Lung (tissue), 12 donors: ENCODE data around the gene YY1. TPM values are rescaled to one million over a fixed set of nuclear protein-coding genes. Genes with fewer than 3 reads are reported as not detected.

Experiments used
- ATAC-seq: fragments of 200-7000 bp; cut with Tn5 transposase; one replicate; pipeline ENCODE4 v1.9.1; 2020; ENCODE audit warnings: moderate number of reproducible peaks; ENCODE audit not compliant: insufficient read depth, low FRiP score
- DNase-seq, 3 donors: peaks; one replicate each; pipeline ENCODE4 v3.0.0-alpha.2; 2013 to 2017
- H3K27ac ChIP-seq, 2 donors: one replicate each; pipeline ENCODE4 v1.5.1; 2013; ENCODE audit warnings: mild to moderate bottlenecking in 2 of 2, moderate library complexity in 2 of 2, control low read depth in 1 of 2, inconsistent platforms in 1 of 2, low read depth in 1 of 2, low read length in 1 of 2
- H3K27me3 ChIP-seq, 3 donors: one replicate each; pipeline ENCODE4 v1.5.1; 2013; ENCODE audit warnings: low read length in 2 of 3; ENCODE audit not compliant: control insufficient read depth in 3 of 3, insufficient read depth in 3 of 3
- H3K36me3 ChIP-seq, 4 donors: one replicate each; pipeline ENCODE4 v1.5.1; 2013; ENCODE audit warnings: low read length in 4 of 4, mild to moderate bottlenecking in 1 of 4, moderate library complexity in 1 of 4; ENCODE audit not compliant: control insufficient read depth in 4 of 4, insufficient read depth in 4 of 4
- H3K4me1 ChIP-seq, 5 donors: one replicate each; pipeline ENCODE4 v1.5.1; 2013; ENCODE audit warnings: low read length in 5 of 5, mild to moderate bottlenecking in 2 of 5, moderate library complexity in 1 of 5; ENCODE audit not compliant: control insufficient read depth in 5 of 5, insufficient read depth in 5 of 5
- H3K4me3 ChIP-seq: one replicate; pipeline ENCODE4 v1.5.1; 2013; ENCODE audit warnings: mild to moderate bottlenecking, control low read depth, moderate library complexity
- H3K9ac ChIP-seq, 2 donors: one replicate each; pipeline ENCODE4 v1.5.1; 2013; ENCODE audit warnings: low read length in 2 of 2, control low read depth in 1 of 2; ENCODE audit not compliant: insufficient read depth in 1 of 2
- H3K9me3 ChIP-seq, 4 donors: one replicate each; pipeline ENCODE4 v1.5.1; 2013; ENCODE audit warnings: low read length in 3 of 4, mild to moderate bottlenecking in 1 of 4, moderate library complexity in 1 of 4; ENCODE audit not compliant: control insufficient read depth in 4 of 4, insufficient read depth in 3 of 4
- WGBS, 2 donors: extraction: QIAGEN DNeasy Blood & Tissue Kit; methylation state at CpG; one replicate each; pipeline ENCODE4 v1.1.7; 2013; 5-methylcytosine and 5-hydroxymethylcytosine counted together
- polyA plus RNA-seq, 2 donors: library from polyadenylated mRNA; stranded (reverse); fragments of 200-250 nt; gene quantifications; one replicate each; pipeline ENCODE4 v1.2.1, GENCODE V29; 2013
- total RNA-seq, 2 donors: library from RNA; depleted of rRNA in 1 of 2; stranded (reverse); fragments of >200 nt in 1 of 2; gene quantifications; one replicate each; pipeline ENCODE4 v1.2.1, GENCODE V29; 2014 to 2021
- TF ChIP-seq, protein P1 (sequence below): IDR thresholded peaks from 2 replicates; pipeline ENCODE4 v1.5.1; 2012; ENCODE audit warnings: mild to moderate bottlenecking; ENCODE audit errors: control extremely low read depth, extremely low read depth
- donor health status: control.
- donor health status: control.
- donor health status: Bipolar disorder and iron deficiency.
- donor health status: healthy.
- donor health status: DM: yes; HTN: yes; CAD: no.

Gene YY1
- total and polyA plus RNA-seq, 4 donors = 22.9 to 62.9 (median 34.6) TPM

DNA sequence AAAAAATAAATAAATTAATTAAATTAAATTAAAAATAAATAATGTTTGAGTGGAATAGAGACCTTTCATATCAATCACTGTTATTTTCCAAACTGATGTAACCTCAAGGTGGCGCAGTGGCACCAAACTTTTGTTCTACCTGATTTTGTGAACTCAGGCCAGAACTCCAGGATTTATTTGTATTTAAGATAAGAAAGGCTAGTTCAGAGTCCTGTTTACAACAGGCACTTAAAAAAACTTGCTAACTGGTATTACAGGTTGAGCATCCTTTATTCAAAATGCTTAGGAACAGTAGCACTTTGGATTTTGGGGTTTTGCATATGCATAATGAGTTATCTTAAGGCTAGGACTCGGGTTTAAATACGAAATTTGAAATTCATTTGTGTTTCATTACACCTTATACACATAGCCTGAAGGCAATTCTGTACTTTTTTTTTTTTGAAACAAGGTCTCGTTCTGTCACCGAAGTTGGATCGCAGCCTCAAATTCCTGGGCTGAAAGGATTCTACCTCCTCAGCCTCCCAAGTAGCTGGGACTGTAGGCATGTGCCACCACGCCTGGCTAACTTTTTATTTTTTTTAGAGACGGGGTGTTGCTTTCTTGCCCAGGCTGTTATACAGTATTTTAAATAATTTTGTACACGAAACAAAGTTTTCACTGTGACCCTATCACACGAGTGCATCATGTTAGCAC, 32.4 kb downstream of the YY1 start:
- no peak overlapping the region for H3K9ac ChIP-seq

DNA sequence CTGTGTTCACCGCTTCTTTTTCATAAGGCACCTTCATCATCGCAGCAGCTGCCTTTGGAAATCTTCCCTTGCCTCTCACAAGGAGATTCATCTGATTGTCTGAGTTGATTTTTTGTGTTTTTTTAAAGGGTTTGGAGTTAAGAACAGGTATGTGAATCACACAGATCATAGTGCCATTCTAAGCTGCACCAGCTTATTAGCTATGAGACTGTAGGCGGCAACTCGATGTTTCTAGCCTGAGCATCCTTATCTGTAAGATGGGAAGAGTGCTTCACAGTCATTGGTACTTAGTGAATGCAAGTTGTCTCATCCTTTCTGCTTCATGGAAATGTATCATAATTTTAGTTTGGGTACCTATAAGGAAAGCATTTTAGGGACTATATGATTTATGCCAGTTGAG, 35.3 kb downstream of the YY1 start:
- Histone ChIP-seq H3K36me3 (peaks cover 0 to 11% (median 5%) of the 10 kb centered on the region in 4 donors), H3K4me3 (no peak overlapping the region), H3K9ac (no peak overlapping the region), H3K9me3 (no peaks in the 10 kb centered on the region), H3K4me1 (peaks cover 0 to 9% (median 5%) of the 10 kb centered on the region in 5 donors), H3K27me3 (no peaks in the 10 kb centered on the region), H3K27ac (no peak overlapping the region)
- DNase-seq (no peak), ATAC-seq (no peak)
- WGBS, 2 donors = 97 to 99% methylated on average over 4 of the region's 4 CpGs
- TF ChIP-seq, protein P1, sequence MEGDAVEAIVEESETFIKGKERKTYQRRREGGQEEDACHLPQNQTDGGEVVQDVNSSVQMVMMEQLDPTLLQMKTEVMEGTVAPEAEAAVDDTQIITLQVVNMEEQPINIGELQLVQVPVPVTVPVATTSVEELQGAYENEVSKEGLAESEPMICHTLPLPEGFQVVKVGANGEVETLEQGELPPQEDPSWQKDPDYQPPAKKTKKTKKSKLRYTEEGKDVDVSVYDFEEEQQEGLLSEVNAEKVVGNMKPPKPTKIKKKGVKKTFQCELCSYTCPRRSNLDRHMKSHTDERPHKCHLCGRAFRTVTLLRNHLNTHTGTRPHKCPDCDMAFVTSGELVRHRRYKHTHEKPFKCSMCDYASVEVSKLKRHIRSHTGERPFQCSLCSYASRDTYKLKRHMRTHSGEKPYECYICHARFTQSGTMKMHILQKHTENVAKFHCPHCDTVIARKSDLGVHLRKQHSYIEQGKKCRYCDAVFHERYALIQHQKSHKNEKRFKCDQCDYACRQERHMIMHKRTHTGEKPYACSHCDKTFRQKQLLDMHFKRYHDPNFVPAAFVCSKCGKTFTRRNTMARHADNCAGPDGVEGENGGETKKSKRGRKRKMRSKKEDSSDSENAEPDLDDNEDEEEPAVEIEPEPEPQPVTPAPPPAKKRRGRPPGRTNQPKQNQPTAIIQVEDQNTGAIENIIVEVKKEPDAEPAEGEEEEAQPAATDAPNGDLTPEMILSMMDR = no peak

More for the DNA sequence above, 32.4 kb downstream of the YY1 start:
- H3K27me3 ChIP-seq = no peaks in the 10 kb centered on the region
- peaks cover 0 to 16% (median 0%) of the 10 kb centered on the region in 5 donors for H3K4me1 ChIP-seq
- peaks cover 0 to 11% (median 4%) of the 10 kb centered on the region in 4 donors for H3K36me3 ChIP-seq
- TF ChIP-seq, protein P1 = peak; percentile 32
- ATAC-seq (no peak), DNase-seq (peak in 2 of 3 donors; percentile 44 to 68)
- H3K27ac ChIP-seq = no peak overlapping the region
- 69 to 85% methylated on average over 10 of the region's 10 CpGs for WGBS, 2 donors
- H3K9me3 ChIP-seq = no peaks in the 10 kb centered on the region
- H3K4me3 ChIP-seq = no peak overlapping the region

DNA sequence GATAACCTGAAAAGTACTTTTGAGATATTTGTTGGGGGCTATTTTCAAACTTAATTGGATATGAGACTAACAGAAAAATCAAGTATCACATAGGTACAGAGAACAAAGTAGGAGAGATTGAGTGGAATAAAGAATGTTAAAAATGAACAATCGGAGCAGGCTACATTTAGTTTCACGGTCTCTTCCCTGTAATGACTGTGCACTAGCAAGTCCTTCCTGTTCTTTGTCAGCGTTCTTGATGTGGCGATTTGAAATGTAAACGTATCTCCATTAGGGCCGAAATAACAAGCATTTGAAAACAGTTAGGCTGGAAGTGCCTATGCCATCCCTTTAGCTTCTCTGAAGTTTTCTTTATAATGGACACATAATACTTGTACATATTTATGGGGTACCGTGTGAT, 36.3 kb downstream of the YY1 start:
- H3K27me3 ChIP-seq = no peaks in the 10 kb centered on the region
- H3K36me3 ChIP-seq = peaks cover 0 to 10% (median 7%) of the 10 kb centered on the region in 4 donors
- H3K9me3 ChIP-seq = no peaks in the 10 kb centered on the region
- peaks cover 0 to 8% (median 5%) of the 10 kb centered on the region in 5 donors for H3K4me1 ChIP-seq
- WGBS, 2 donors = 23 to 39% methylated on average over 7 of the region's 7 CpGs
- H3K9ac ChIP-seq = no peak overlapping the region
- no peak for DNase-seq
- TF ChIP-seq, protein P1 = no peak
- no peak overlapping the region for H3K27ac ChIP-seq
- ATAC-seq = no peak
- no peak overlapping the region for H3K4me3 ChIP-seq
